Keratinocyte (primary cell): Measurements from ENCODE around the gene CRLF1. TPM values are rescaled to one million over a fixed set of nuclear protein-coding genes. Genes with fewer than 3 reads are reported as not detected.

ENCODE experiments used
- DNase-seq: peaks from one replicate; pipeline ENCODE4 v3.0.0-alpha.2; 2011; ENCODE audit warnings: low read depth, missing footprints, low spot score
- FAIRE-seq: peaks from 2 replicates; lab custom pipeline; 2011; peaks lifted over from hg19 to GRCh38; lab: Jason Lieb, UNC
- H2AFZ ChIP-seq: 2 replicates; pipeline ENCODE4 v1.6.0; 2012; ENCODE audit warnings: low read length, control low read depth, inconsistent platforms; ENCODE audit not compliant: control insufficient read depth
- H3K27ac ChIP-seq: 2 replicates; pipeline ENCODE4 v1.5.1; 2011; ENCODE audit warnings: low read length; ENCODE audit not compliant: control insufficient read depth, insufficient read depth
- H3K27me3 ChIP-seq: 3 replicates; pipeline ENCODE4 v1.6.0; 2011; ENCODE audit warnings: low read length; ENCODE audit not compliant: control insufficient read depth, insufficient read depth; ENCODE audit errors: extremely low read depth
- H3K36me3 ChIP-seq, 2 experiments: 2 replicates in 1 of 2; 3 replicates in 1 of 2; pipeline ENCODE4 v1.5.1; 2011; ENCODE audit warnings: low read length in 2 of 2, mild to moderate bottlenecking in 1 of 2; ENCODE audit not compliant: control insufficient read depth in 2 of 2, insufficient read depth in 2 of 2; ENCODE audit errors: extremely low read depth in 1 of 2
- H3K4me1 ChIP-seq: 3 replicates; pipeline ENCODE4 v1.5.1; 2011; ENCODE audit warnings: low read length; ENCODE audit not compliant: control insufficient read depth, insufficient read depth; ENCODE audit errors: extremely low read depth
- H3K4me2 ChIP-seq: 3 replicates; pipeline ENCODE4 v1.6.0; 2011; ENCODE audit warnings: low read depth, low read length; ENCODE audit not compliant: control insufficient read depth, insufficient read depth; ENCODE audit errors: extremely low read depth
- H3K4me3 ChIP-seq, 3 experiments: fragments of 200-600 bp in 1 of 3; sonication (generic) in 1 of 3; 2 replicates in 2 of 3; 3 replicates in 1 of 3; pipeline ENCODE4 v1.5.1; 2011 to 2016; ENCODE audit warnings: low read length in 3 of 3, mild to moderate bottlenecking in 3 of 3, control low read depth in 2 of 3, inconsistent platforms in 1 of 3, low read depth in 1 of 3, mixed read lengths in 1 of 3, mixed run types in 1 of 3, moderate library complexity in 1 of 3; ENCODE audit not compliant: control insufficient read depth in 2 of 3, insufficient read depth in 2 of 3; ENCODE audit errors: extremely low read depth in 1 of 3
- H3K79me2 ChIP-seq: 2 replicates; pipeline ENCODE4 v1.6.0; 2012; ENCODE audit warnings: low read length; ENCODE audit not compliant: control insufficient read depth, insufficient read depth
- H3K9ac ChIP-seq: 3 replicates; pipeline ENCODE4 v1.6.0; 2011; ENCODE audit warnings: low read length; ENCODE audit not compliant: control insufficient read depth, insufficient read depth; ENCODE audit errors: extremely low read depth
- H3K9me1 ChIP-seq: 3 replicates; pipeline ENCODE4 v1.6.0; 2011; ENCODE audit warnings: low read length; ENCODE audit not compliant: control insufficient read depth, insufficient read depth; ENCODE audit errors: extremely low read depth
- H3K9me3 ChIP-seq: 2 replicates; pipeline ENCODE4 v1.5.1; 2012; ENCODE audit warnings: low read depth, low read length; ENCODE audit not compliant: control insufficient read depth
- H4K20me1 ChIP-seq: 3 replicates; pipeline ENCODE4 v1.6.0; 2011; ENCODE audit warnings: low read length; ENCODE audit not compliant: control insufficient read depth, insufficient read depth; ENCODE audit errors: extremely low read depth
- CTCF ChIP-seq, 3 experiments: IDR thresholded peaks in 1 of 3; conservative IDR thresholded peaks in 1 of 3; optimal IDR thresholded peaks in 1 of 3; 2 replicates in 2 of 3; 3 replicates in 1 of 3; pipeline versions ENCODE3 to v1.5.1; 2011; ENCODE audit warnings: low read length in 3 of 3, mild to moderate bottlenecking in 3 of 3, moderate library complexity in 2 of 3, control low read depth in 1 of 3, inconsistent platforms in 1 of 3; ENCODE audit not compliant: insufficient read depth in 2 of 3; ENCODE audit errors: extremely low read depth in 1 of 3
- EZH2 ChIP-seq: IDR thresholded peaks from one replicate; pipeline ENCODE4 v1.6.1; 2012; ENCODE audit warnings: inconsistent platforms, mild to moderate bottlenecking, low read length, moderate library complexity
- dilution Hi-C: fragments of 300-500 bp; cut with MboI; formaldehyde crosslinking; loops from one replicate; pipeline ENCODE4 v1.7.0; 2020; ENCODE audit warnings: low sequenced_read_pairs; ENCODE audit not compliant: extremely low pct_ligation_motif_present
- polyA plus RNA-seq, 5 experiments: library from polyadenylated mRNA; depleted of rRNA in 3 of 5; stranded (reverse) in 3 of 5; stranded (forward) in 1 of 5; unstranded in 1 of 5; fragments of >200 nt; gene quantifications; 1 replicate in 1 of 5; 2 replicates in 3 of 5; 3 replicates in 1 of 5; pipeline versions ENCODE4 v1.2.1 to v1.2.3, GENCODE V29; 2011 to 2012; ENCODE audit warnings: missing spikeins in 2 of 5, low read depth in 1 of 5, low replicate concordance in 1 of 5

Gene CRLF1
- polyA plus RNA-seq, 1 donor (not counting 4 experiments of a cell fraction or from before 2014, with no cell fraction given), result 0.20 TPM

GRCh38 chr19:18618236-18618635 is 11.6 kb upstream of the CRLF1 start:
- peaks cover 15% of the 10 kb centered on the region for H3K27me3 ChIP-seq
- no peaks in the 10 kb centered on the region for H3K9me1 ChIP-seq
- TF ChIP-seq CTCF (optimal IDR thresholded peaks at IDR 0.05 in 1 of 3, IDR thresholded peaks at IDR 0.05 in 1 of 3, conservative IDR thresholded peaks at IDR 0.05 in 1 of 3; ENCODE audit: extremely low read depth in 1 of 3, insufficient read depth in 2 of 3, low read length in 3 of 3) (no peak), EZH2 (no peak)
- H4K20me1 ChIP-seq, result no peaks in the 10 kb centered on the region
- no peak overlapping the region for H3K27ac ChIP-seq
- H3K36me3 ChIP-seq, result no peaks in the 10 kb centered on the region
- no peak overlapping the region for H2AFZ ChIP-seq
- no peak overlapping the region for H3K4me2 ChIP-seq
- FAIRE-seq (no peak), DNase-seq (no peak)
- no peaks in the 10 kb centered on the region for H3K79me2 ChIP-seq
- H3K4me1 ChIP-seq, result no peaks in the 10 kb centered on the region
- H3K9ac ChIP-seq, result no peak overlapping the region
- dilution Hi-C loops, result no loop called here
- no peaks in the 10 kb centered on the region for H3K9me3 ChIP-seq
- H3K4me3 ChIP-seq, result no peak overlapping the region

- no peak overlapping the region for H3K4me3 ChIP-seq
- H3K27me3 ChIP-seq, result peaks cover 22% of the 10 kb centered on the region
- H3K4me2 ChIP-seq, result no peak overlapping the region
Observed at GRCh38 chr19:18617562-18617961, 11.0 kb upstream of the CRLF1 start.

More at GRCh38 chr19:18617562-18617961, 11.0 kb upstream of the CRLF1 start:
- Histone ChIP-seq H3K27ac (no peak overlapping the region), H3K9me3 (no peaks in the 10 kb centered on the region), H2AFZ (no peak overlapping the region), H3K79me2 (no peaks in the 10 kb centered on the region), H3K4me1 (no peaks in the 10 kb centered on the region), H3K9ac (no peak overlapping the region), H3K36me3 (no peaks in the 10 kb centered on the region), H4K20me1 (no peaks in the 10 kb centered on the region), H3K9me1 (no peaks in the 10 kb centered on the region)
- dilution Hi-C loops, result no loop called here
- DNase-seq (no peak), FAIRE-seq (no peak)
- TF ChIP-seq CTCF (optimal IDR thresholded peaks at IDR 0.05 in 1 of 3, IDR thresholded peaks at IDR 0.05 in 1 of 3, conservative IDR thresholded peaks at IDR 0.05 in 1 of 3; ENCODE audit: extremely low read depth in 1 of 3, insufficient read depth in 2 of 3, low read length in 3 of 3), result no peak
- no peak for TF ChIP-seq EZH2
